Measurements from ENCODE around the gene PAOX.

GRCh38 chr10:133341983-133342382, 37.1 kb upstream of the PAOX start:
- TF ChIP-seq KDM1A (IDR thresholded peaks at IDR 0.05; ENCODE audit: low read depth) (no peak), CEBPB (IDR thresholded peaks at IDR 0.05) (no peak)

All from A549 (cell line).